IMR-90 (cell line): ENCODE data around the gene DSCAML1. TPM values are rescaled to one million over a fixed set of nuclear protein-coding genes. Genes with fewer than 3 reads are reported as not detected.

Experiments used
- ATAC-seq: fragments of 200-7000 bp; cut with Tn5 transposase; 2 replicates; pipeline ENCODE4 v1.9.1; 2020; ENCODE audit warnings: low read depth, mild to moderate bottlenecking, moderate library complexity
- BruUV-seq: library from RNA; stranded (reverse); fragments of 400-500 nt; replicated peaks from 2 replicates; lab custom pipeline; 2021; lab: Mats Ljungman, UMichigan
- CTCF ChIA-PET: fragments of 300-600 bp; formaldehyde crosslinking; extraction: SDS; loops from one replicate; lab custom pipeline; 2021; ENCODE audit warnings: antibody characterized with exemption; lab: Yijun Ruan, JAX
- POLR2A ChIA-PET: fragments of 300-600 bp; sonication (Branson Sonifier 250); formaldehyde crosslinking; loops from one replicate; lab custom pipeline; 2022; ENCODE audit warnings: antibody characterized with exemption; ENCODE audit not compliant: unreplicated experiment; lab: Charles Lee
- DNase-seq: peaks from one replicate; pipeline ENCODE4 v3.0.0; 2013
- H2AFZ ChIP-seq: replicated peaks from 2 replicates; pipeline ENCODE3; 2013; ENCODE audit warnings: low read length, mild to moderate bottlenecking; ENCODE audit not compliant: poor library complexity
- H2AK5ac ChIP-seq: 2 replicates; pipeline ENCODE4 v1.6.1; 2013; ENCODE audit warnings: low read depth, low read length, inconsistent platforms
- H2AK9ac ChIP-seq: replicated peaks from 2 replicates; pipeline ENCODE3; 2013; ENCODE audit warnings: mild to moderate bottlenecking, low read depth, low read length, moderate library complexity; ENCODE audit not compliant: poor library complexity
- H2BK120ac ChIP-seq: 2 replicates; pipeline ENCODE4 v1.6.1; 2013; ENCODE audit warnings: low read depth, low read length, inconsistent platforms
- H2BK15ac ChIP-seq: 3 replicates; pipeline ENCODE4 v1.6.1; 2013; ENCODE audit warnings: low read depth, low read length, inconsistent platforms
- H2BK20ac ChIP-seq: 2 replicates; pipeline ENCODE4 v1.6.1; 2013; ENCODE audit warnings: low read depth, mild to moderate bottlenecking, inconsistent platforms, low read length, moderate library complexity
- H2BK5ac ChIP-seq: 2 replicates; pipeline ENCODE4 v1.6.1; 2013; ENCODE audit warnings: mild to moderate bottlenecking, low read depth, low read length, inconsistent platforms; ENCODE audit not compliant: poor library complexity, severe bottlenecking
- H3K14ac ChIP-seq: replicated peaks from 2 replicates; pipeline ENCODE4 v1.6.1; 2013; ENCODE audit warnings: low read depth, low read length, inconsistent platforms
- H3K18ac ChIP-seq: 2 replicates; pipeline ENCODE4 v1.6.1; 2013; ENCODE audit warnings: low read depth, low read length, control low read depth
- H3K23ac ChIP-seq: 2 replicates; pipeline ENCODE4 v1.6.1; 2013; ENCODE audit warnings: low read depth, low read length, inconsistent platforms
- H3K27ac ChIP-seq: 2 replicates; pipeline ENCODE4 v1.5.1; 2013; ENCODE audit warnings: mild to moderate bottlenecking, control low read depth, low read length; ENCODE audit not compliant: insufficient read depth
- H3K27me3 ChIP-seq: 2 replicates; pipeline ENCODE4 v1.6.1; 2013; ENCODE audit warnings: low read length; ENCODE audit not compliant: control insufficient read depth, insufficient read depth
- H3K36me3 ChIP-seq: 2 replicates; pipeline ENCODE4 v1.6.1; 2013; ENCODE audit warnings: low read length, mixed read lengths; ENCODE audit not compliant: control insufficient read depth, insufficient read depth
- H3K4ac ChIP-seq: 2 replicates; pipeline ENCODE4 v1.6.1; 2013; ENCODE audit warnings: low read depth, low read length, inconsistent platforms
- H3K4me1 ChIP-seq: 2 replicates; pipeline ENCODE4 v1.6.1; 2013; ENCODE audit warnings: low read length, mixed read lengths; ENCODE audit not compliant: control insufficient read depth, insufficient read depth
- H3K4me2 ChIP-seq: 2 replicates; pipeline ENCODE4 v1.6.1; 2013; ENCODE audit warnings: low read depth, mild to moderate bottlenecking, control low read depth, low read length, moderate library complexity
- H3K4me3 ChIP-seq: 2 replicates; pipeline ENCODE4 v1.5.1; 2013; ENCODE audit warnings: low read depth, mild to moderate bottlenecking, control low read depth, low read length, moderate library complexity; ENCODE audit not compliant: insufficient read depth
- H3K56ac ChIP-seq: 2 replicates; pipeline ENCODE4 v1.6.1; 2013; ENCODE audit warnings: low read length, inconsistent platforms; ENCODE audit not compliant: insufficient read depth; ENCODE audit errors: extremely low read depth
- H3K79me1 ChIP-seq, 2 experiments: 2 replicates each; pipeline ENCODE4 v1.6.1; 2013; ENCODE audit warnings: low read length in 2 of 2, inconsistent platforms in 1 of 2, low read depth in 1 of 2
- H3K9ac ChIP-seq: 2 replicates; pipeline ENCODE4 v1.6.1; 2013; ENCODE audit warnings: low read depth, low read length, control low read depth
- H3K9me1 ChIP-seq: 2 replicates; pipeline ENCODE4 v1.6.1; 2013; ENCODE audit warnings: low read length, inconsistent platforms; ENCODE audit not compliant: insufficient read depth
- H3K9me3 ChIP-seq: 2 replicates; pipeline ENCODE4 v1.6.1; 2013; ENCODE audit warnings: low read length; ENCODE audit not compliant: control insufficient read depth, insufficient read depth
- H4K20me1 ChIP-seq: 2 replicates; pipeline ENCODE4 v1.6.1; 2013; ENCODE audit warnings: low read length, inconsistent platforms; ENCODE audit not compliant: insufficient read depth
- H4K5ac ChIP-seq: 2 replicates; pipeline ENCODE4 v1.6.1; 2013; ENCODE audit warnings: mild to moderate bottlenecking, low read depth, low read length, control low read depth
- H4K8ac ChIP-seq, 2 experiments: 2 replicates each; pipeline ENCODE4 v1.6.1; 2013; ENCODE audit warnings: low read depth in 2 of 2, low read length in 2 of 2, control low read depth in 1 of 2, inconsistent platforms in 1 of 2
- H4K91ac ChIP-seq: 2 replicates; pipeline ENCODE4 v1.6.1; 2013; ENCODE audit warnings: low read depth, low read length, inconsistent platforms; ENCODE audit not compliant: insufficient read depth
- BHLHE40 ChIP-seq: fragments of 150-350 bp; IDR thresholded peaks from 2 replicates; pipeline ENCODE4 v1.6.1; 2016; ENCODE audit warnings: mild to moderate bottlenecking, low read depth, low read length
- CEBPB ChIP-seq: IDR thresholded peaks from 2 replicates; pipeline ENCODE4 v1.6.1; 2012; ENCODE audit warnings: low read depth, low read length, improper control_type of control experiment
- CHD1 ChIP-seq: IDR thresholded peaks from 2 replicates; pipeline ENCODE4 v1.6.1; 2012; ENCODE audit warnings: low read depth, low read length, improper control_type of control experiment
- MAFK ChIP-seq: IDR thresholded peaks from 2 replicates; pipeline ENCODE4 v1.6.1; 2012; ENCODE audit warnings: low read depth, low read length, improper control_type of control experiment
- MAZ ChIP-seq: IDR thresholded peaks from 2 replicates; pipeline ENCODE4 v1.6.1; 2012; ENCODE audit warnings: low read depth, mild to moderate bottlenecking, low read length, improper control_type of control experiment, moderate library complexity, borderline replicate concordance
- MXI1 ChIP-seq: IDR thresholded peaks from 2 replicates; pipeline ENCODE4 v1.6.1; 2012; ENCODE audit warnings: low read depth, mild to moderate bottlenecking, low read length, moderate library complexity, borderline replicate concordance
- RAD21 ChIP-seq: IDR thresholded peaks from 2 replicates; pipeline ENCODE4 v1.6.1; 2012; ENCODE audit warnings: low read length, improper control_type of control experiment
- RCOR1 ChIP-seq: IDR thresholded peaks from 2 replicates; pipeline ENCODE4 v1.6.1; 2012; ENCODE audit warnings: mild to moderate bottlenecking, low read length, improper control_type of control experiment; ENCODE audit not compliant: insufficient replicate concordance
- RFX5 ChIP-seq: IDR thresholded peaks from 2 replicates; pipeline ENCODE4 v1.8.0; 2012; ENCODE audit warnings: low read depth, mild to moderate bottlenecking, low read length, moderate library complexity
- SMC3 ChIP-seq: fragments of 150-350 bp; IDR thresholded peaks from 2 replicates; pipeline ENCODE4 v1.6.1; 2016; ENCODE audit warnings: low read depth, mild to moderate bottlenecking, antibody characterized with exemption, low read length, moderate library complexity
- WGBS, 2 experiments: methylation state at CpG; one replicate each; pipeline versions ENCODE4 v1.1.5 to v1.1.7; 2013; ENCODE audit warnings: missing lambda C conversion rate in 2 of 2; ENCODE audit not compliant: insufficient read length in 1 of 2; ENCODE audit errors: extremely low coverage in 2 of 2; 5-methylcytosine and 5-hydroxymethylcytosine counted together
- dilution Hi-C: fragments of 300-500 bp; cut with HindIII; formaldehyde crosslinking; loops from one replicate; pipeline ENCODE4 v1.14.3; 2018; ENCODE audit warnings: low sequenced_read_pairs; ENCODE audit not compliant: unreplicated experiment
- in situ Hi-C: fragments of 300-500 bp; cut with MboI; formaldehyde crosslinking; loops from 3 replicates; pipeline ENCODE4 v1.14.3; 2019; ENCODE audit warnings: low sequenced_read_pairs, inconsistent platforms, mixed read lengths
- intact Hi-C: fragments of 100-400 bp; cut with micrococcal nuclease; formaldehyde crosslinking; loops from 2 replicates; pipeline ENCODE4 v1.10.0; 2022
- polyA plus RNA-seq, 3 experiments: library from polyadenylated mRNA; depleted of rRNA; stranded (reverse); fragments of >200 nt; gene quantifications; 2 replicates each; pipeline ENCODE4 v1.2.3, GENCODE V29; 2012; ENCODE audit warnings: low replicate concordance in 1 of 3
- total RNA-seq: library from RNA; depleted of rRNA; stranded (reverse); fragments of >200 nt; gene quantifications from 2 replicates; pipeline ENCODE4 v1.2.3, GENCODE V29; 2012
- TF ChIP-seq, protein P1 (sequence below): fragments of 150-350 bp; IDR thresholded peaks from 2 replicates; pipeline ENCODE4 v1.6.1; 2016; ENCODE audit warnings: low read depth, mild to moderate bottlenecking, low read length, moderate library complexity, borderline replicate concordance

DSCAML1 gene
- total and polyA plus RNA-seq, 2 of the 4 experiments (the other 2 are of a cell fraction) = not detected

DNA sequence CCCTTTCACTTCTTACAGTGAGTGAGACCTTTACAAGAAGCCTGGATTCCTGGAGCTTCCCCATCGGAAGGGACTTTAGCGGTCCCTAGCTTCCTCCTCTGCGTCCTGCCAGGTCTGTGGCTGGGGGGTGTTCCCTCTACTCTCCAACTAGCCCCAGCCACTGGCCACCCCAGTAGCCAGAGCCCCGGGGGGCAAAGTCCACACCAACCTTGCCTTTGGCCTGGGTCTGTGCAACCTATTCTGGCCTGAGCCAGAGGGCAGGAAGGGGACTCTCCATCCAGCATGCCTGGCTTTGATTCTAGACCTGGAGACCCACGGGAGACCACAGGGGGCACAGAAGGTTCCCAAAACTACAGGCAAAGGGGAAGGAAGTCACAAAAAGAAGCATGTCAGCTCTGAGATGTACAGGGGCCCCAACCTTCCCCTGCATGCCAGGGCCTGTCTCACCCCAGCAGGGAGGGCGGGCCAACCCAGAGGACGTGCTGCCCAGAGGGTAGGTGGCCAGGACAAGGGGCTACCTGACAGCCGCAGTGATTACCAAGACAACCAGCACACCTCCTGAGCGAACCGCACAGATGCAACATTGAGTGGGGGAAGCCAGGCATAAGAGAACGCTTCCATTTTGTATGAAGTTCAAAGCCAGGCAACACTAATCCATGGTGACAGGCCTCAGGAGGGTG is 52.4 kb downstream of the DSCAML1 start:
- H3K4me3 ChIP-seq = no peak overlapping the region
- H2BK20ac ChIP-seq = no peak overlapping the region
- H3K27me3 ChIP-seq = peaks cover 2% of the 10 kb centered on the region; the same call in 1 of the 2 replicates
- ChIA-PET POLR2A (no interaction called here), CTCF (no interaction called here)
- H2AK9ac ChIP-seq = no peak overlapping the region
- dilution Hi-C loops (no loop called here), intact Hi-C loops (no loop called here), in situ Hi-C loops (no loop called here)
- H2BK15ac ChIP-seq = no peak overlapping the region
- H2AFZ ChIP-seq = no peak overlapping the region
- H2AK5ac ChIP-seq = no peak overlapping the region
- no peaks in the 10 kb centered on the region for H3K9me1 ChIP-seq
- no peaks in the 10 kb centered on the region for H3K9me3 ChIP-seq
- H2BK120ac ChIP-seq = no peak overlapping the region
- no peak overlapping the region for H3K18ac ChIP-seq
- no peak for TF ChIP-seq CHD1
- TF ChIP-seq CEBPB = no peak
- TF ChIP-seq, protein P1, sequence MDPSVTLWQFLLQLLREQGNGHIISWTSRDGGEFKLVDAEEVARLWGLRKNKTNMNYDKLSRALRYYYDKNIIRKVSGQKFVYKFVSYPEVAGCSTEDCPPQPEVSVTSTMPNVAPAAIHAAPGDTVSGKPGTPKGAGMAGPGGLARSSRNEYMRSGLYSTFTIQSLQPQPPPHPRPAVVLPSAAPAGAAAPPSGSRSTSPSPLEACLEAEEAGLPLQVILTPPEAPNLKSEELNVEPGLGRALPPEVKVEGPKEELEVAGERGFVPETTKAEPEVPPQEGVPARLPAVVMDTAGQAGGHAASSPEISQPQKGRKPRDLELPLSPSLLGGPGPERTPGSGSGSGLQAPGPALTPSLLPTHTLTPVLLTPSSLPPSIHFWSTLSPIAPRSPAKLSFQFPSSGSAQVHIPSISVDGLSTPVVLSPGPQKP = no peak
- TF ChIP-seq RAD21 = no peak
- no peak for TF ChIP-seq MAFK
- no peak for TF ChIP-seq SMC3
- TF ChIP-seq MXI1 = no peak
- TF ChIP-seq BHLHE40 = no peak
- no peak for TF ChIP-seq RCOR1
- no peak for TF ChIP-seq MAZ
- no peak for TF ChIP-seq RFX5
- no peak overlapping the region for H3K14ac ChIP-seq
- DNase-seq = no peak
- no peaks in the 10 kb centered on the region for H3K79me1 ChIP-seq
- ATAC-seq = no peak
- H3K9ac ChIP-seq = no peak overlapping the region
- BruUV-seq = no TSS peak
- H4K20me1 ChIP-seq = no peaks in the 10 kb centered on the region
- H3K4me1 ChIP-seq = no peaks in the 10 kb centered on the region
- no peak overlapping the region for H3K56ac ChIP-seq
- WGBS, 2 experiments = 80% methylated on average over 1 of the region's 11 CpGs; no CpG with 5 or more reads in 1 of the 2 experiments
- H3K4ac ChIP-seq = no peak overlapping the region
- H4K8ac ChIP-seq = no peak overlapping the region
- H4K91ac ChIP-seq = no peak overlapping the region
- H3K27ac ChIP-seq = no peak overlapping the region
- no peak overlapping the region for H4K5ac ChIP-seq
- H3K23ac ChIP-seq = no peak overlapping the region
- no peak overlapping the region for H2BK5ac ChIP-seq
- no peaks in the 10 kb centered on the region for H3K36me3 ChIP-seq
- H3K4me2 ChIP-seq = no peak overlapping the region
